WTC11 (cell line): ENCODE data around the gene SMIM41. TPM values are rescaled to one million over a fixed set of nuclear protein-coding genes. Genes with fewer than 3 reads are reported as not detected.
A peak's percentile ranks its signal among the peaks of the same experiment; 100 is the strongest.

Experiments
- ATAC-seq: fragments of 200-7000 bp; cut with Tn5 transposase; 2 replicates; pipeline ENCODE4 v1.10.0; 2021; ENCODE audit warnings: mild to moderate bottlenecking, moderate library complexity
- Bru-seq: library from RNA; stranded (reverse); fragments of 400-500 nt; gene quantifications from one replicate; lab custom pipeline; 2021; lab: Mats Ljungman, UMichigan
- CTCF ChIA-PET: fragments of 300-600 bp; sonication (Branson Sonifier 250); formaldehyde crosslinking; loops from one replicate; lab custom pipeline; 2021; ENCODE audit warnings: antibody characterized with exemption; lab: Charles Lee
- POLR2A ChIA-PET: fragments of 350-600 bp; sonication (Branson Sonifier 250); formaldehyde crosslinking; loops from one replicate; lab custom pipeline; 2021; ENCODE audit warnings: antibody characterized with exemption; lab: Charles Lee
- DNase-seq: peaks from one replicate; pipeline ENCODE4 v3.0.0; 2021; ENCODE audit warnings: low spot score
- H3K27ac Mint-ChIP-seq: 2 replicates; pipeline ENCODE4 v1.8.0; 2021; ENCODE audit warnings: mixed read lengths
- H3K27me3 Mint-ChIP-seq: 2 replicates; pipeline ENCODE4 v1.8.0; 2021; ENCODE audit warnings: low read depth, mild to moderate bottlenecking, moderate library complexity, mixed read lengths
- H3K36me3 Mint-ChIP-seq: 2 replicates; pipeline ENCODE4 v1.8.0; 2021; ENCODE audit warnings: mixed read lengths
- H3K4me1 Mint-ChIP-seq: 2 replicates; pipeline ENCODE4 v1.8.0; 2022; ENCODE audit warnings: mixed read lengths
- H3K4me3 Mint-ChIP-seq: 2 replicates; pipeline ENCODE4 v1.8.0; 2021; ENCODE audit warnings: mild to moderate bottlenecking, moderate library complexity, mixed read lengths
- H3K9me3 Mint-ChIP-seq: 2 replicates; pipeline ENCODE4 v1.8.0; 2021; ENCODE audit warnings: mixed read lengths
- ATF3 ChIP-seq: sonication (generic); formaldehyde crosslinking; conservative IDR thresholded peaks from 2 replicates; pipeline ENCODE4 v1.8.1; 2022; ENCODE audit warnings: mild to moderate bottlenecking, missing genetic modification reagents
- E2F5 ChIP-seq: sonication (generic); formaldehyde crosslinking; IDR thresholded peaks from 2 replicates; pipeline ENCODE4 v1.8.1; 2022; ENCODE audit warnings: mild to moderate bottlenecking, moderate library complexity, missing genetic modification reagents
- ERG ChIP-seq: fragments of 250-450 bp; sonication (Bioruptor Pico); IDR thresholded peaks from 2 replicates; pipeline ENCODE4 v1.8.0; 2021; ENCODE audit warnings: mild to moderate bottlenecking
- FOXJ3 ChIP-seq: sonication (generic); formaldehyde crosslinking; IDR thresholded peaks from 2 replicates; pipeline ENCODE4 v1.9.0; 2021; ENCODE audit warnings: missing genetic modification reagents, mild to moderate bottlenecking, borderline replicate concordance
- FOXK1 ChIP-seq: sonication (generic); formaldehyde crosslinking; IDR thresholded peaks from 2 replicates; pipeline ENCODE4 v1.8.0; 2022; ENCODE audit warnings: mild to moderate bottlenecking, moderate library complexity, missing genetic modification reagents
- FOXP1 ChIP-seq: sonication (generic); formaldehyde crosslinking; IDR thresholded peaks from 2 replicates; pipeline ENCODE4 v1.8.0; 2022; ENCODE audit warnings: missing genetic modification reagents, mild to moderate bottlenecking, moderate library complexity, borderline replicate concordance
- GTF2I ChIP-seq: fragments of 250-450 bp; sonication (Bioruptor Pico); conservative IDR thresholded peaks from 2 replicates; pipeline ENCODE4 v1.4.0; 2021; ENCODE audit warnings: mild to moderate bottlenecking
- JAZF1 ChIP-seq: fragments of 250-450 bp; sonication (Bioruptor Pico); IDR thresholded peaks from 2 replicates; pipeline ENCODE4 v1.9.0; 2021; ENCODE audit warnings: moderate library complexity, mild to moderate bottlenecking, inconsistent platforms
- MLX ChIP-seq: sonication (generic); formaldehyde crosslinking; IDR thresholded peaks from 2 replicates; pipeline ENCODE4 v1.8.1; 2023; ENCODE audit warnings: mild to moderate bottlenecking, missing genetic modification reagents, moderate library complexity
- MXD4 ChIP-seq: fragments of 250-450 bp; sonication (Bioruptor Pico); IDR thresholded peaks from 2 replicates; pipeline ENCODE4 v1.8.0; 2021; ENCODE audit warnings: mild to moderate bottlenecking, moderate library complexity, borderline replicate concordance
- NR2C2 ChIP-seq: sonication (generic); formaldehyde crosslinking; IDR thresholded peaks from 2 replicates; pipeline ENCODE4 v1.8.0; 2022; ENCODE audit warnings: mild to moderate bottlenecking, missing genetic modification reagents
- SMAD3 ChIP-seq: sonication (generic); formaldehyde crosslinking; IDR thresholded peaks from 2 replicates; pipeline ENCODE4 v1.8.0; 2022; ENCODE audit warnings: missing genetic modification reagents, mild to moderate bottlenecking, borderline replicate concordance
- SP1 ChIP-seq: sonication (generic); formaldehyde crosslinking; conservative IDR thresholded peaks from 2 replicates; pipeline ENCODE4 v1.8.1; 2022; ENCODE audit warnings: missing genetic modification reagents
- TCF7 ChIP-seq: sonication (generic); formaldehyde crosslinking; IDR thresholded peaks from 2 replicates; pipeline ENCODE4 v1.8.0; 2022; ENCODE audit warnings: mild to moderate bottlenecking, low read depth, missing genetic modification reagents, moderate library complexity
- TP53 ChIP-seq: sonication (generic); formaldehyde crosslinking; IDR thresholded peaks from 2 replicates; pipeline ENCODE4 v1.8.1; 2023; ENCODE audit warnings: mild to moderate bottlenecking, missing genetic modification reagents
- USF1 ChIP-seq: sonication (generic); formaldehyde crosslinking; IDR thresholded peaks from 2 replicates; pipeline ENCODE4 v1.8.0; 2022; ENCODE audit warnings: mild to moderate bottlenecking, missing genetic modification reagents
- ZNF232 ChIP-seq: sonication (generic); formaldehyde crosslinking; IDR thresholded peaks from 2 replicates; pipeline ENCODE4 v1.8.0; 2022; ENCODE audit warnings: mild to moderate bottlenecking, missing genetic modification reagents
- ZNF281 ChIP-seq: sonication (generic); formaldehyde crosslinking; IDR thresholded peaks from 2 replicates; pipeline ENCODE4 v1.8.0; 2023; ENCODE audit warnings: mild to moderate bottlenecking, missing genetic modification reagents
- ZNF317 ChIP-seq: sonication (generic); formaldehyde crosslinking; IDR thresholded peaks from 2 replicates; pipeline ENCODE4 v1.8.1; 2023; ENCODE audit warnings: low read depth, mild to moderate bottlenecking, moderate library complexity, missing genetic modification reagents, borderline replicate concordance
- ZNF423 ChIP-seq: fragments of 250-450 bp; sonication (Bioruptor Pico); IDR thresholded peaks from 2 replicates; pipeline ENCODE4 v2.1.2; 2022; ENCODE audit warnings: mild to moderate bottlenecking, moderate library complexity
- ZSCAN18 ChIP-seq: fragments of 250-450 bp; sonication (Bioruptor Pico); IDR thresholded peaks from 2 replicates; pipeline ENCODE4 v2.1.2; 2022; ENCODE audit warnings: mild to moderate bottlenecking, moderate library complexity
- long read RNA-seq, 3 experiments: library from RNA in 1 of 3; library from capped mRNA in 1 of 3; library from polyadenylated mRNA in 1 of 3; unstranded in 2 of 3; stranded (forward) in 1 of 3; transcript quantifications; one replicate each; pipeline ENCODE4 v2.0.0, GENCODE V29; 2021
- total RNA-seq: library from RNA; stranded (reverse); gene quantifications from 3 replicates; pipeline ENCODE4 v1.2.3, GENCODE V29; 2021
- TF ChIP-seq, protein P1 (sequence below): fragments of 250-450 bp; sonication (Bioruptor Pico); IDR thresholded peaks from 2 replicates; pipeline ENCODE4 v1.9.0; 2021; ENCODE audit warnings: mild to moderate bottlenecking

The SMIM41 gene
- total RNA-seq (0.14 to 0.21 TPM in 2 of 3 replicates, not detected in the other), Bru-seq, nascent RNA (percentile 21 among the genes with signal in this experiment)
- long read RNA-seq, experiment 1, partial matches to known transcripts, result 0 of 1 reads
- long read RNA-seq, experiment 1, other reads (novel, unspliced or antisense), result 0 of 1 reads
- long read RNA-seq, experiment 2, result 0 reads
- long read RNA-seq, experiment 3, result 0 reads

DNA sequence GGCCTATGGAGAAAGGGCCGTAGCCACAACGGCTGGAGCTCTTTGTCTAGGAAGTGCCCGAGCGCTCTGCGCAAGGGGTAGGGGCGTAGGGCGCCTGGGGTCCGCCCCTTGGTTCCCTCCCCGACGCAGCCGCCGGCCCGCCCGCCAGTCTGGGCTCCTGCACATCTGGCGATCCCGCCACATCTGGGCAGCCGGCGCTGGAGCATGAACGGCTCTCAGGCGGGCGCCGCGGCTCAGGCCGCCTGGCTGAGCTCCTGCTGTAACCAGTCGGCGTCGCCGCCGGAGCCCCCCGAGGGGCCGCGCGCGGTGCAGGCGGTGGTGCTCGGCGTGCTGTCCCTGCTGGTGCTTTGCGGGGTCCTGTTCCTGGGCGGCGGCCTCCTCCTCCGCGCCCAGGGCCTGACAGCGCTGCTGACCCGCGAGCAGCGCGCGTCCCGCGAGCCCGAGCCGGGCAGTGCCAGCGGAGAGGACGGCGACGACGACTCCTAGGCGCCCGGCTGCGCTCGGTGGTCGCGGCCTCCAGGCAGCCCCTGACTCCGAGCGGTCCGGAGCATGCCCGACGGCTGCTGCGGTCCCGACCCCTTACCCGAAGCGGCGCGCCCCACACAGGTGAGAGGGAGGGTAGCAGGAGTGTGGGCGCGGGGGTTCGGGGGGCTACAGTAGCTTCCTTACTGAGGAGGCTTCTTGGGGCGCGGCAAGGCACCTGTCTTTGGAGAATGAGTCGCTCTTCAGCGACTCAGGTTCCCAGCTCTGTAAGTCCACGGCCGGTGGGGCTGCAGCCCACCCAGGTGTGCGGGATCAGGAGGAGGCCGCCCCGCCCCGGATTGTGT is at the start of gene SMIM41:
TSS of gene SMIM41 (plus strand) at position 129 of the 827 bp plus-strand sequence. CDS start at position 205, 76 bp downstream.
- no peak for TF ChIP-seq ZSCAN18 (CRISPR knock-in tag)
- no peak for TF ChIP-seq TCF7 (CRISPR knock-in tag)
- TF ChIP-seq ZNF232 (CRISPR knock-in tag), result no peak
- TF ChIP-seq NR2C2, result no peak
- no peak for TF ChIP-seq USF1 (CRISPR knock-in tag)
- TF ChIP-seq SP1 (CRISPR knock-in tag), result no peak
- no peak for TF ChIP-seq ZNF317 (CRISPR knock-in tag)
- TF ChIP-seq MLX (CRISPR knock-in tag), result no peak
- no peak for TF ChIP-seq MXD4
- no peak for TF ChIP-seq JAZF1
- no peak for TF ChIP-seq ZNF281
- TF ChIP-seq TP53 (CRISPR knock-in tag), result no peak
- TF ChIP-seq SMAD3, result no peak
- TF ChIP-seq FOXJ3 (CRISPR knock-in tag), result no peak
- TF ChIP-seq, all 79 proteins: peak for 0
- no peak within 1 kb of the TSS for H3K27ac Mint-ChIP-seq
- ChIA-PET POLR2A (interaction anchor here (1.0 to 1.4 kb wide), 5 partner anchors 11 to 54 kb away, joined by 3 to 5 read pairs (median 3); no protein-coding TSS in a partner anchor), CTCF (interaction anchor here (0.8 to 11.4 kb wide), 11 partner anchors 10 to 167 kb away, joined by 3 to 388 read pairs (median 9); partner anchors contain the start of gene ATG101)
- peaks cover 25% of the 10 kb centered on the region for H3K36me3 Mint-ChIP-seq
- peak within 1 kb of the TSS; percentile 49 for H3K4me3 Mint-ChIP-seq
- no peaks in the 10 kb centered on the region for H3K27me3 Mint-ChIP-seq
- DNase-seq (peak; percentile 45), ATAC-seq (peak; percentile 12; the same call in 1 of the 2 replicates)
- no peaks in the 10 kb centered on the region for H3K9me3 Mint-ChIP-seq
- peaks cover 19% of the 10 kb centered on the region for H3K4me1 Mint-ChIP-seq

DNA sequence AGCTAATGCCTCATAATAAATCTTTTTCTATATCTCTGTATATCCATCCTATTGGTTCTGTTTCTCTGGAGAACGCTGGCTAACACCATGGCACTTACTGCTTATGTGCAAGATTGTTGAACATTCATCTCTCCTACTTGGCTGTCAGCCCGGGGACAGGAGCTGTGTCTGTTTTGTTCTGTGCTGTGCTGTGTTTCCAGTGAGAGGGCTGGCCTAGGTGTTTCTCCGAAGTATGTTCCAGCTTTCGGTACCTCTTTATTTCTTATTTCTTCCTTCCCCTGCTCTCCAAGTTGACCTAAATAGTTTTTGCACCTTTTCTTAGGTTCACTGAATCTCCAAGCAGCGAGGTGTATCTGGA is 47.1 kb upstream of the SMIM41 start:
- Mint-ChIP-seq H3K36me3 (no peaks in the 10 kb centered on the region), H3K9me3 (no peaks in the 10 kb centered on the region), H3K27ac (peak overlapping the region; percentile 84), H3K4me1 (peaks cover 29% of the 10 kb centered on the region), H3K4me3 (peak overlapping the region; percentile 69), H3K27me3 (peaks cover 46% of the 10 kb centered on the region)
- POLR2A ChIA-PET, result interaction anchor here (0.6 to 5.0 kb wide), 16 partner anchors 9 to 974 kb away, joined by 3 to 17 read pairs (median 4); partner anchors contain the start of genes ATG101, EIF4B, NR4A1 and SMIM41
- DNase-seq, result no peak
- CTCF ChIA-PET, result interaction anchor here (0.7 to 21.1 kb wide), 15 partner anchors 8 to 168 kb away, joined by 3 to 1431 read pairs (median 10); partner anchors contain the start of genes ANKRD33, ATG101, NR4A1 and SMIM41
- no peak for ATAC-seq
- TF ChIP-seq MXD4 (no peak), ERG (no peak), ZNF423 (no peak), GTF2I (CRISPR knock-in tag) (no peak), FOXP1 (CRISPR knock-in tag) (no peak), E2F5 (no peak), ATF3 (no peak), FOXK1 (CRISPR knock-in tag) (no peak)
- TF ChIP-seq, protein P1, sequence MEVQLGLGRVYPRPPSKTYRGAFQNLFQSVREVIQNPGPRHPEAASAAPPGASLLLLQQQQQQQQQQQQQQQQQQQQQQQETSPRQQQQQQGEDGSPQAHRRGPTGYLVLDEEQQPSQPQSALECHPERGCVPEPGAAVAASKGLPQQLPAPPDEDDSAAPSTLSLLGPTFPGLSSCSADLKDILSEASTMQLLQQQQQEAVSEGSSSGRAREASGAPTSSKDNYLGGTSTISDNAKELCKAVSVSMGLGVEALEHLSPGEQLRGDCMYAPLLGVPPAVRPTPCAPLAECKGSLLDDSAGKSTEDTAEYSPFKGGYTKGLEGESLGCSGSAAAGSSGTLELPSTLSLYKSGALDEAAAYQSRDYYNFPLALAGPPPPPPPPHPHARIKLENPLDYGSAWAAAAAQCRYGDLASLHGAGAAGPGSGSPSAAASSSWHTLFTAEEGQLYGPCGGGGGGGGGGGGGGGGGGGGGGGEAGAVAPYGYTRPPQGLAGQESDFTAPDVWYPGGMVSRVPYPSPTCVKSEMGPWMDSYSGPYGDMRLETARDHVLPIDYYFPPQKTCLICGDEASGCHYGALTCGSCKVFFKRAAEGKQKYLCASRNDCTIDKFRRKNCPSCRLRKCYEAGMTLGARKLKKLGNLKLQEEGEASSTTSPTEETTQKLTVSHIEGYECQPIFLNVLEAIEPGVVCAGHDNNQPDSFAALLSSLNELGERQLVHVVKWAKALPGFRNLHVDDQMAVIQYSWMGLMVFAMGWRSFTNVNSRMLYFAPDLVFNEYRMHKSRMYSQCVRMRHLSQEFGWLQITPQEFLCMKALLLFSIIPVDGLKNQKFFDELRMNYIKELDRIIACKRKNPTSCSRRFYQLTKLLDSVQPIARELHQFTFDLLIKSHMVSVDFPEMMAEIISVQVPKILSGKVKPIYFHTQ (CRISPR knock-in tag), result no peak
